Omental fat pad (tissue), 4 donors: Measurements from ENCODE around the gene MAP4K3. TPM values are rescaled to one million over a fixed set of nuclear protein-coding genes. Genes with fewer than 3 reads are reported as not detected.
"Not testable (repeated sequence)": the region's sequence is repeated elsewhere in the genome, so short reads cannot be mapped to it uniquely, and the experiment has no call there.

Experiments
- ATAC-seq: fragments of 150-250 bp; one replicate; pipeline ENCODE4 v1.9.1; 2016; ENCODE audit warnings: mild to moderate bottlenecking, moderate library complexity; ENCODE audit not compliant: low FRiP score
- DNase-seq: peaks from one replicate; pipeline ENCODE4 v3.0.0-alpha.2; 2019; ENCODE audit warnings: low spot score
- CTCF ChIP-seq, 3 donors: fragments of 450-650 bp; IDR thresholded peaks; one replicate each; pipeline ENCODE4 v1.5.1; 2016 to 2017; ENCODE audit warnings: antibody characterized with exemption in 3 of 3, mild to moderate bottlenecking in 3 of 3, moderate library complexity in 2 of 3
- total RNA-seq, 4 donors: library from RNA; depleted of rRNA; stranded (reverse); fragments of >200 nt; gene quantifications; one replicate each; pipeline ENCODE4 v1.1.0, GENCODE V29; 2016

Gene MAP4K3
- total RNA-seq, 4 donors from 2014 or later, result 45.9 to 93.7 (median 66.1) TPM

GRCh38 chr2:39385172-39385571, 51.9 kb downstream of the MAP4K3 start:
- DNase-seq (no peak), ATAC-seq (no peak)
- no peak for TF ChIP-seq CTCF (IDR thresholded peaks at IDR 0.05)

- not testable (repeated sequence) for ATAC-seq, DNase-seq
These were observed 53.0 kb downstream of the MAP4K3 start for GRCh38 chr2:39384071-39384470.

- ATAC-seq (no peak), DNase-seq (no peak)
- TF ChIP-seq CTCF (IDR thresholded peaks at IDR 0.05), result no peak
These were observed 53.9 kb downstream of the MAP4K3 start for GRCh38 chr2:39383146-39383545.

GRCh38 chr2:39381653-39382052, 55.4 kb downstream of the MAP4K3 start:
- no peak for TF ChIP-seq CTCF (IDR thresholded peaks at IDR 0.05)
- DNase-seq (no peak), ATAC-seq (no peak)

- no peak for ATAC-seq
- DNase-seq, result no peak
- no peak for TF ChIP-seq CTCF (IDR thresholded peaks at IDR 0.05)
These were observed 56.4 kb downstream of the MAP4K3 start for GRCh38 chr2:39380525-39381150.

- ATAC-seq (peak; percentile 74), DNase-seq (no peak)
- TF ChIP-seq CTCF (IDR thresholded peaks at IDR 0.05), result no peak
These were observed 57.2 kb downstream of the MAP4K3 start for GRCh38 chr2:39379643-39380524.

- no peak for DNase-seq
- ATAC-seq, result no peak
- TF ChIP-seq CTCF (IDR thresholded peaks at IDR 0.05), result no peak
These were observed 58.1 kb downstream of the MAP4K3 start for GRCh38 chr2:39378968-39379367.
